K562 (cell line): ENCODE data around the gene WASF2. TPM values are rescaled to one million over a fixed set of nuclear protein-coding genes. Genes with fewer than 3 reads are reported as not detected.

Source experiments
- BCOR ChIP-seq: fragments of 450-650 bp; IDR thresholded peaks from 2 replicates; pipeline ENCODE4 v1.6.1; 2016
- CREM ChIP-seq: IDR thresholded peaks from 2 replicates; pipeline ENCODE4 v1.6.1; 2014; ENCODE audit warnings: antibody characterized with exemption, low read depth
- E2F6 ChIP-seq, 2 experiments: IDR thresholded peaks; 2 replicates each; pipeline ENCODE4 v1.6.1; 2011; ENCODE audit warnings: borderline replicate concordance in 1 of 2, control low read depth in 1 of 2, low read depth in 1 of 2, low read length in 1 of 2, mild to moderate bottlenecking in 1 of 2, mixed read lengths in 1 of 2, moderate library complexity in 1 of 2; ENCODE audit not compliant: insufficient read depth in 1 of 2, insufficient read length in 1 of 2, poor library complexity in 1 of 2, severe bottlenecking in 1 of 2; ENCODE audit errors: extremely low read depth in 1 of 2
- ETV1 ChIP-seq: fragments of 450-650 bp; conservative IDR thresholded peaks from 2 replicates; pipeline ENCODE4 v1.6.1; 2016; ENCODE audit warnings: missing genetic modification characterization, control low read depth, low read depth, missing compliant biosample characterization
- HNRNPL ChIP-seq: fragments of 200-400 bp; formaldehyde crosslinking; IDR thresholded peaks from 2 replicates; pipeline ENCODE4 v1.6.1; 2017; ENCODE audit warnings: low read depth, mild to moderate bottlenecking, low read length
- POLR2B ChIP-seq: fragments of 450-650 bp; IDR thresholded peaks from 2 replicates; pipeline ENCODE4 v1.6.1; 2018; ENCODE audit warnings: low read depth; ENCODE audit not compliant: partially characterized antibody
- SIN3A ChIP-seq, 2 experiments: fragments of 150-350 bp in 1 of 2; IDR thresholded peaks; 2 replicates each; pipeline ENCODE4 v1.6.1; 2011 to 2016; ENCODE audit warnings: borderline replicate concordance in 2 of 2, low read depth in 2 of 2, low read length in 2 of 2, mild to moderate bottlenecking in 2 of 2, moderate library complexity in 2 of 2; ENCODE audit not compliant: control insufficient read depth in 1 of 2
- TBP ChIP-seq: optimal IDR thresholded peaks from 2 replicates; pipeline ENCODE3; 2011; ENCODE audit warnings: low read depth, low read length, improper control_type of control experiment
- ZNF12 ChIP-seq: sonication (generic); formaldehyde crosslinking; IDR thresholded peaks from 2 replicates; pipeline ENCODE4 v1.4.0; 2020; ENCODE audit warnings: mild to moderate bottlenecking, missing genetic modification reagents
- ZNF717 ChIP-seq: fragments of 250-450 bp; sonication (Bioruptor Pico); IDR thresholded peaks from 2 replicates; pipeline ENCODE4 v1.5.0; 2021
- polyA plus RNA-seq, 8 experiments: library from polyadenylated mRNA; depleted of rRNA in 4 of 8; stranded (reverse) in 5 of 8; unstranded in 3 of 8; fragments of >200 nt; fragmentation: Nextera tagmentation in 2 of 8; fragmentation: Illumina TruSeq in 1 of 8; extraction: Ambion mirVana in 2 of 8; extraction: Trizol in 1 of 8; gene quantifications; 2 replicates each; pipeline versions ENCODE4 v1.2.1 to v1.2.3, GENCODE V29; 2011 to 2014; ENCODE audit warnings: inconsistent platforms in 1 of 8, missing spikeins in 1 of 8
- total RNA-seq, 7 experiments: library from RNA; depleted of rRNA in 6 of 7; stranded (reverse); fragments of >200 nt in 6 of 7; fragmentation: Illumina TruSeq in 2 of 7; extraction: Trizol in 2 of 7; gene quantifications; 2 replicates each; pipeline versions ENCODE4 v1.2.1 to v1.2.3, GENCODE V29; 2011 to 2021; ENCODE audit warnings: low replicate concordance in 1 of 7

The WASF2 gene
- total and polyA plus RNA-seq, 9 of the 15 experiments (the other 6 are each of a cell fraction or from before 2014, with no cell fraction given) = 8.2 to 163 (median 31.2) TPM

- TF ChIP-seq E2F6 (IDR thresholded peaks at IDR 0.05; ENCODE audit: borderline replicate concordance in 1 of 2, extremely low read depth in 1 of 2, insufficient read depth in 1 of 2, insufficient read length in 1 of 2, low read depth in 1 of 2, low read length in 1 of 2, poor library complexity in 1 of 2, severe bottlenecking in 1 of 2) = peak; percentile 49 to 72
- TF ChIP-seq HNRNPL = peak; percentile 19; the same call in 1 of the 2 replicates
- peak; percentile 1; the same call in 1 of the 2 replicates for TF ChIP-seq CREM
- TF ChIP-seq ETV1 (tag) = peak; percentile 61; the same call in 1 of the 2 replicates
- TF ChIP-seq BCOR = peak; percentile 15; the same call in 1 of the 2 replicates
- TF ChIP-seq SIN3A (IDR thresholded peaks at IDR 0.05; ENCODE audit: borderline replicate concordance in 2 of 2, control insufficient read depth in 1 of 2, low read depth in 2 of 2, low read length in 2 of 2) = 0 out of 4 replicates have a peak, but pooled peaks have one; percentile 43 to 63
- no peak for TF ChIP-seq ZNF717 (CRISPR knock-in tag)
- peak; percentile 63 for TF ChIP-seq POLR2B
- 0 out of 2 replicates have a peak, but pooled peaks have one; percentile 9 for TF ChIP-seq ZNF12
- peak; percentile 60 for TF ChIP-seq TBP
Measured at GRCh38 chr1:27366411-27367159, 123.4 kb downstream of the WASF2 start, which contains the start of gene MAP3K6 (continued).
